H1 (cell line): Measurements from ENCODE around the gene KLHL17. TPM values are rescaled to one million over a fixed set of nuclear protein-coding genes. Genes with fewer than 3 reads are reported as not detected.

Experiments used
- CTCF ChIA-PET: fragments of 300-600 bp; sonication (Branson Sonifier 250); formaldehyde crosslinking; loops from one replicate; lab custom pipeline; 2021; ENCODE audit not compliant: partially characterized antibody; lab: Charles Lee
- POLR2A ChIA-PET: fragments of 300-600 bp; sonication (Branson Sonifier 250); formaldehyde crosslinking; loops from one replicate; lab custom pipeline; 2021; ENCODE audit warnings: inconsistent platforms; ENCODE audit not compliant: partially characterized antibody; lab: Charles Lee
- DNase-seq, 2 experiments: peaks; one replicate each; pipeline versions ENCODE4 v3.0.0 to v3.0.0-alpha.2; 2010 to 2022; ENCODE audit warnings: low spot score in 2 of 2, low read depth in 1 of 2, mixed read lengths in 1 of 2
- FAIRE-seq: peaks from 2 replicates; lab custom pipeline; 2011; peaks lifted over from hg19 to GRCh38; lab: Jason Lieb, UNC
- H2AFZ ChIP-seq: 2 replicates; pipeline ENCODE4 v1.8.1; 2012; ENCODE audit warnings: low read length, inconsistent platforms
- H2AK5ac ChIP-seq: 2 replicates; pipeline ENCODE4 v1.6.1; 2013; ENCODE audit warnings: low read depth, low read length
- H2BK120ac ChIP-seq: replicated peaks from 2 replicates; pipeline ENCODE3; 2013; ENCODE audit warnings: low read depth, low read length, inconsistent platforms
- H2BK12ac ChIP-seq: 2 replicates; pipeline ENCODE4 v1.6.1; 2013; ENCODE audit warnings: low read depth, low read length
- H2BK15ac ChIP-seq: 2 replicates; pipeline ENCODE4 v1.6.1; 2013; ENCODE audit warnings: low read length
- H2BK20ac ChIP-seq: 2 replicates; pipeline ENCODE4 v1.6.1; 2013; ENCODE audit warnings: low read length
- H2BK5ac ChIP-seq: 2 replicates; pipeline ENCODE4 v1.6.1; 2013; ENCODE audit warnings: low read depth, low read length
- H3K14ac ChIP-seq: 2 replicates; pipeline ENCODE4 v1.6.1; 2013; ENCODE audit warnings: inconsistent platforms; ENCODE audit not compliant: insufficient read length
- H3K18ac ChIP-seq: 2 replicates; pipeline ENCODE4 v1.6.1; 2013; ENCODE audit warnings: low read length; ENCODE audit errors: extremely low read depth
- H3K23ac ChIP-seq: 2 replicates; pipeline ENCODE4 v1.6.1; 2013; ENCODE audit warnings: inconsistent platforms; ENCODE audit not compliant: insufficient read length
- H3K23me2 ChIP-seq: 2 replicates; pipeline ENCODE4 v1.6.1; 2013; ENCODE audit warnings: low read depth, low read length
- H3K27ac ChIP-seq: 2 replicates; pipeline ENCODE4 v1.6.1; 2011; ENCODE audit warnings: low read depth, low read length, inconsistent platforms
- H3K27me3 ChIP-seq, 4 experiments: replicated peaks in 1 of 4; 1 replicate in 1 of 4; 2 replicates in 3 of 4; pipeline versions ENCODE4 v1.6.1 to v1.8.1; 2011 to 2013; ENCODE audit warnings: low read length in 3 of 4, mild to moderate bottlenecking in 3 of 4, inconsistent platforms in 2 of 4, mixed read lengths in 2 of 4, moderate library complexity in 1 of 4; ENCODE audit not compliant: control insufficient read depth in 3 of 4, insufficient read depth in 3 of 4; ENCODE audit errors: extremely low read depth in 1 of 4
- H3K36me3 ChIP-seq, 4 experiments: 2 replicates each; pipeline versions ENCODE4 v1.6.1 to v1.8.1; 2011 to 2013; ENCODE audit warnings: mild to moderate bottlenecking in 4 of 4, low read length in 3 of 4, moderate library complexity in 2 of 4, control low read depth in 1 of 4, inconsistent platforms in 1 of 4; ENCODE audit not compliant: insufficient read depth in 4 of 4, control insufficient read depth in 2 of 4
- H3K4ac ChIP-seq: replicated peaks from 2 replicates; pipeline ENCODE3; 2013; ENCODE audit warnings: low read length, low read depth, mixed read lengths, inconsistent platforms; ENCODE audit not compliant: insufficient read length
- H3K4me1 ChIP-seq, 4 experiments: replicated peaks in 1 of 4; 1 replicate in 1 of 4; 2 replicates in 3 of 4; pipeline versions ENCODE4 v1.6.1 to v1.8.1; 2011 to 2013; ENCODE audit warnings: low read length in 3 of 4, inconsistent platforms in 2 of 4, mixed read lengths in 1 of 4; ENCODE audit not compliant: insufficient read depth in 4 of 4, control insufficient read depth in 3 of 4
- H3K4me2 ChIP-seq, 2 experiments: 2 replicates each; pipeline versions ENCODE4 v1.6.1 to v1.8.1; 2011 to 2013; ENCODE audit warnings: low read depth in 2 of 2, low read length in 2 of 2, control low read depth in 1 of 2, inconsistent platforms in 1 of 2, mild to moderate bottlenecking in 1 of 2; ENCODE audit not compliant: insufficient read depth in 1 of 2
- H3K4me3 ChIP-seq, 4 experiments: fragments of 200-600, 300-600 bp in 1 of 4; sonication (generic), shearing (Covaris generic), sonication (Bioruptor Twin) in 1 of 4; 2 replicates each; pipeline versions ENCODE4 v1.5.1 to v1.8.1; 2011 to 2016; ENCODE audit warnings: low read length in 4 of 4, low read depth in 3 of 4, control low read depth in 2 of 4, inconsistent platforms in 2 of 4, mild to moderate bottlenecking in 2 of 4, mixed read lengths in 1 of 4, moderate library complexity in 1 of 4; ENCODE audit not compliant: insufficient read depth in 2 of 4; ENCODE audit errors: extremely low read depth in 1 of 4
- H3K56ac ChIP-seq: replicated peaks from 2 replicates; pipeline ENCODE3; 2013; ENCODE audit warnings: low read depth, mild to moderate bottlenecking, mixed read lengths, low read length, inconsistent platforms; ENCODE audit not compliant: insufficient read length
- H3K79me1 ChIP-seq: 2 replicates; pipeline ENCODE4 v1.6.1; 2013; ENCODE audit warnings: low read depth, low read length, control low read depth
- H3K79me2 ChIP-seq, 2 experiments: 2 replicates each; pipeline versions ENCODE4 v1.6.1 to v1.8.1; 2012 to 2013; ENCODE audit warnings: low read length in 2 of 2, mild to moderate bottlenecking in 2 of 2, inconsistent platforms in 1 of 2; ENCODE audit not compliant: insufficient read depth in 2 of 2, control insufficient read depth in 1 of 2
- H3K9ac ChIP-seq, 4 experiments: replicated peaks in 1 of 4; 1 replicate in 1 of 4; 2 replicates in 3 of 4; pipeline versions ENCODE4 v1.6.1 to v1.8.1; 2011 to 2013; ENCODE audit warnings: low read depth in 3 of 4, low read length in 3 of 4, control low read depth in 2 of 4, mild to moderate bottlenecking in 2 of 4, moderate library complexity in 2 of 4, inconsistent platforms in 1 of 4; ENCODE audit errors: extremely low read depth in 1 of 4
- H3K9me3 ChIP-seq, 2 experiments: 2 replicates each; pipeline versions ENCODE4 v1.6.1 to v1.8.1; 2012 to 2013; ENCODE audit warnings: mild to moderate bottlenecking in 2 of 2, moderate library complexity in 2 of 2, control low read depth in 1 of 2, inconsistent platforms in 1 of 2, low read depth in 1 of 2, low read length in 1 of 2, mixed read lengths in 1 of 2; ENCODE audit not compliant: insufficient read depth in 2 of 2
- H4K20me1 ChIP-seq, 2 experiments: replicated peaks in 1 of 2; 2 replicates each; pipeline versions ENCODE3 to v1.8.1; 2011 to 2013; ENCODE audit warnings: inconsistent platforms in 2 of 2, low read length in 2 of 2, mild to moderate bottlenecking in 1 of 2; ENCODE audit not compliant: insufficient read depth in 2 of 2, control insufficient read depth in 1 of 2
- H4K5ac ChIP-seq: 2 replicates; pipeline ENCODE4 v1.6.1; 2013; ENCODE audit warnings: low read length, low read depth, mixed read lengths, inconsistent platforms; ENCODE audit not compliant: insufficient read length
- H4K8ac ChIP-seq: 2 replicates; pipeline ENCODE4 v1.8.0; 2013; ENCODE audit warnings: mild to moderate bottlenecking, moderate library complexity, low read length, inconsistent platforms; ENCODE audit not compliant: insufficient read depth; ENCODE audit errors: extremely low read depth
- H4K91ac ChIP-seq: replicated peaks from 2 replicates; pipeline ENCODE3; 2013; ENCODE audit warnings: low read length, mixed read lengths, inconsistent platforms; ENCODE audit not compliant: insufficient read length
- BACH1 ChIP-seq: IDR thresholded peaks from 2 replicates; pipeline ENCODE4 v1.6.1; 2012; ENCODE audit warnings: low read length, improper control_type of control experiment
- CTBP2 ChIP-seq: IDR thresholded peaks from 2 replicates; pipeline ENCODE4 v1.7.0; 2011; ENCODE audit warnings: borderline replicate concordance, mild to moderate bottlenecking, moderate library complexity, mixed read lengths, low read length; ENCODE audit not compliant: insufficient read depth, insufficient read length
- EZH2 ChIP-seq: fragments of 200-600 bp; sonication (generic); IDR thresholded peaks from 2 replicates; pipeline ENCODE4 v1.7.1; 2012; ENCODE audit warnings: low read depth, mild to moderate bottlenecking, moderate library complexity, low read length, inconsistent platforms; ENCODE audit not compliant: severe bottlenecking
- NRF1 ChIP-seq: IDR thresholded peaks from 2 replicates; pipeline ENCODE4 v1.6.1; 2011; ENCODE audit warnings: mild to moderate bottlenecking, low read depth, low read length, improper control_type of control experiment
- PHF8 ChIP-seq: fragments of 200-600 bp; sonication (generic); conservative IDR thresholded peaks from 2 replicates; pipeline ENCODE4 v1.7.1; 2012; ENCODE audit warnings: low read depth, mild to moderate bottlenecking, inconsistent platforms, low read length, moderate library complexity
- SIX5 ChIP-seq: IDR thresholded peaks from 2 replicates; pipeline ENCODE4 v1.6.1; 2011; ENCODE audit warnings: mild to moderate bottlenecking, low read depth, low read length
- SUZ12 ChIP-seq: fragments of 200-600 bp; sonication (generic); IDR thresholded peaks from 2 replicates; pipeline ENCODE4 v1.6.1; 2012; ENCODE audit warnings: mild to moderate bottlenecking, inconsistent platforms, low read length, moderate library complexity, mixed read lengths
- TCF12 ChIP-seq: IDR thresholded peaks from 2 replicates; pipeline ENCODE4 v1.6.1; 2011; ENCODE audit warnings: low read depth, mild to moderate bottlenecking, low read length
- WGBS, 2 experiments: shearing (Covaris generic) in 1 of 2; methylation state at CpG; one replicate each; pipeline versions ENCODE4 v1.1.6 to v1.1.7; 2013 to 2015; ENCODE audit warnings: low lambda C conversion rate in 2 of 2, mixed read lengths in 2 of 2, inconsistent platforms in 1 of 2, low coverage in 1 of 2, missing lambda C conversion rate in 1 of 2; ENCODE audit not compliant: insufficient replicate concordance in 2 of 2, insufficient coverage in 1 of 2, insufficient read length in 1 of 2; ENCODE audit errors: extremely low coverage in 1 of 2, missing lambda C conversion rate in 1 of 2; 5-methylcytosine and 5-hydroxymethylcytosine counted together
- polyA plus RNA-seq, 7 experiments: library from polyadenylated mRNA; depleted of rRNA in 3 of 7; stranded (reverse) in 5 of 7; unstranded in 2 of 7; fragments of >200 nt in 5 of 7; fragments of 200-250 nt in 2 of 7; gene quantifications; 1 replicate in 5 of 7; 2 replicates in 1 of 7; 4 replicates in 1 of 7; pipeline versions ENCODE4 v1.2.1 to v1.2.3, GENCODE V29; 2011 to 2013; ENCODE audit warnings: missing spikeins in 2 of 7, mixed read lengths in 2 of 7
- total RNA-seq: library from RNA; stranded (reverse); fragmentation: NEBNext Ultra II Directional; extraction: Animal tissue kit (Norgen Biotek cat#: 25700); gene quantifications from 2 replicates; pipeline ENCODE4 v1.2.1, GENCODE V29; 2021
- TF ChIP-seq, protein P1 (sequence below): IDR thresholded peaks from 2 replicates; pipeline ENCODE4 v1.6.1; 2012; ENCODE audit warnings: inconsistent platforms
- TF ChIP-seq, protein P2 (sequence below): IDR thresholded peaks from 2 replicates; pipeline ENCODE4 v1.6.1; 2012; ENCODE audit warnings: inconsistent platforms

KLHL17 gene
- total and polyA plus RNA-seq, 2 of the 8 experiments (the other 6 are each of a cell fraction or from before 2014, with no cell fraction given): 32.6 to 36.1 TPM

GRCh38 chr1:998995-999724 lies 38.8 kb downstream of the KLHL17 start:
- Histone ChIP-seq H2BK120ac (no peak overlapping the region), H3K4ac (no peak overlapping the region), H4K20me1 (peaks cover 0 to 8% of the 10 kb centered on the region in 2 experiments), H3K4me3 (peak overlapping the region; percentile 24 to 77 (median 40); a peak in 6 of 8 replicates), H3K23ac (no peak overlapping the region), H3K14ac (no peak overlapping the region), H3K18ac (no peak overlapping the region), H3K9me3 (no peaks in the 10 kb centered on the region; a peak in 1 of 4 replicates), H3K79me1 (no peaks in the 10 kb centered on the region), H4K91ac (no peak overlapping the region), H3K9ac (peak overlapping the region in 1 of 4 experiments; percentile 67; a peak in 1 of 7 replicates), H3K27ac (no peak overlapping the region), H3K79me2 (no peaks in the 10 kb centered on the region), H3K27me3 (peaks cover 47 to 87% (median 73%) of the 10 kb centered on the region in 4 experiments), H2AFZ (no peak overlapping the region), H2BK20ac (no peak overlapping the region), H4K8ac (peak overlapping the region; percentile 93; the same call in 1 of the 2 replicates), H2BK5ac (no peak overlapping the region), H3K4me2 (peak overlapping the region; percentile 56 to 71), H2BK12ac (no peak overlapping the region), H3K4me1 (peaks cover 0 to 27% (median 12%) of the 10 kb centered on the region in 4 experiments; a peak in 6 of 7 replicates), H2BK15ac (no peak overlapping the region), H3K36me3 (peaks cover 0 to 18% (median 0%) of the 10 kb centered on the region in 4 experiments; a peak in 1 of 8 replicates), H3K56ac (no peak overlapping the region), H2AK5ac (no peak overlapping the region), H4K5ac (no peak overlapping the region), H3K23me2 (peaks cover 13% of the 10 kb centered on the region; the same call in 1 of the 2 replicates)
- ChIA-PET CTCF (interaction anchor here (0.7 to 4.7 kb wide), 4 partner anchors 11 to 23 kb away, joined by 3 to 60 read pairs (median 22); partner anchors contain the start of genes ISG15 and PERM1), POLR2A (interaction anchor here (1.0 to 2.6 kb wide), 7 partner anchors 15 to 35 kb away, joined by 4 to 20 read pairs (median 4); no protein-coding TSS in a partner anchor)
- FAIRE-seq (no peak), DNase-seq (peak in 1 of 2 experiments; percentile 73)
- WGBS, 2 experiments: 6% methylated on average over 36 of the region's 86 CpGs; no CpG with 5 or more reads in 1 of the 2 experiments
- TF ChIP-seq BACH1 (no peak), EZH2 (peak; percentile 93), SUZ12 (peak; percentile 87), SIX5 (no peak), NRF1 (no peak), TCF12 (no peak), CTBP2 (no peak), PHF8 (no peak)
- TF ChIP-seq, protein P1, sequence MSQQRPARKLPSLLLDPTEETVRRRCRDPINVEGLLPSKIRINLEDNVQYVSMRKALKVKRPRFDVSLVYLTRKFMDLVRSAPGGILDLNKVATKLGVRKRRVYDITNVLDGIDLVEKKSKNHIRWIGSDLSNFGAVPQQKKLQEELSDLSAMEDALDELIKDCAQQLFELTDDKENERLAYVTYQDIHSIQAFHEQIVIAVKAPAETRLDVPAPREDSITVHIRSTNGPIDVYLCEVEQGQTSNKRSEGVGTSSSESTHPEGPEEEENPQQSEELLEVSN: peak; percentile 37; the same call in 1 of the 2 replicates
- TF ChIP-seq, protein P2, sequence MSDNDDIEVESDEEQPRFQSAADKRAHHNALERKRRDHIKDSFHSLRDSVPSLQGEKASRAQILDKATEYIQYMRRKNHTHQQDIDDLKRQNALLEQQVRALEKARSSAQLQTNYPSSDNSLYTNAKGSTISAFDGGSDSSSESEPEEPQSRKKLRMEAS: peak; percentile 19; the same call in 1 of the 2 replicates
